Stimulated activated naive B cell treated with anti-CD40 and anti-IgM and Interleukin-4, amounts not matched to agents 10 μg/mL and 1 μg/mL and 100 μg/mL, for 72 hours (primary cell): ENCODE data around the gene OTUD7B.

Experiments used
- ATAC-seq, 2 donors: fragments of 150-1000 bp; cut with Tn5 transposase; replicated peaks; 2 replicates each; pipeline ENCODE4 v1.10.0; 2021; ENCODE audit warnings: moderate library complexity in 1 of 2
- DNase-seq: peaks from one replicate; pipeline ENCODE4 v3.0.0; 2021
- H3K27ac Mint-ChIP-seq: one replicate; pipeline ENCODE4 v1.8.0; 2022; ENCODE audit warnings: mild to moderate bottlenecking, mixed read lengths
- H3K27me3 Mint-ChIP-seq, 2 donors: one replicate each; pipeline ENCODE4 v1.8.0; 2022; ENCODE audit warnings: mixed read lengths in 2 of 2
- H3K36me3 Mint-ChIP-seq, 2 donors: one replicate each; pipeline ENCODE4 v1.8.0; 2022; ENCODE audit warnings: mixed read lengths in 2 of 2, mild to moderate bottlenecking in 1 of 2
- H3K4me1 Mint-ChIP-seq, 2 donors: one replicate each; pipeline ENCODE4 v1.8.0; 2022; ENCODE audit warnings: mixed read lengths in 2 of 2, mild to moderate bottlenecking in 1 of 2
- H3K4me3 Mint-ChIP-seq, 2 donors: one replicate each; pipeline ENCODE4 v1.8.0; 2022; ENCODE audit warnings: mild to moderate bottlenecking in 2 of 2, mixed read lengths in 2 of 2, moderate library complexity in 1 of 2
- H3K9me3 Mint-ChIP-seq, 2 donors: one replicate each; pipeline ENCODE4 v1.8.0; 2022; ENCODE audit warnings: mixed read lengths in 2 of 2, mild to moderate bottlenecking in 1 of 2

The OTUD7B gene

DNA sequence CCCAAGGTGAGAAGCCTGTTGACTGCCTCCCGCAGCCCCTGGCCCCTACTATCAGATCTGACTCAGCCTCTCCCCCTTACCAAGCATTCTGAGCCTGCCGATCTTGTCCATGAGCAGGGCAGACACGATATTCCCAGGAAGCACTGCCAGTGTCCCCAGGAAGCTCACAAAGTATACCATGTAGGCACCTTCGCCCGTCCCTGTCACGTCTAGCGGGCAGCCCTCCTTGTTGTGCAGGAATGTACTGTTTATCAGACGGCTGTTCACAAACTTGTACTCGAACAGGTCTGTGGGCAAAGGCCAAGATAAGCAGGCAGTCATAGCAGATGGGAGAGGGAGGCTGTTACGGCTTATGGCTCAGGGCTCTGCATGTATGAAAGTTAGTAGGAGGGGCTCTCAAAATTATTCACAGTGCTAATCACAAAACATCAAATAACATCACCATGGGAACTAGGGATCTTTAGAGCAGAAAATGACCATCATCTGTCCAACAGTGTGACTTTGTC is 103.9 kb downstream of the OTUD7B start:
- H3K27ac Mint-ChIP-seq = no peak overlapping the region
- H3K36me3 Mint-ChIP-seq = peaks cover 4% of the 10 kb centered on the region in 2 donors
- peaks cover 19 to 24% of the 10 kb centered on the region in 2 donors for H3K27me3 Mint-ChIP-seq
- H3K9me3 Mint-ChIP-seq = no peaks in the 10 kb centered on the region
- no peaks in the 10 kb centered on the region for H3K4me1 Mint-ChIP-seq
- no peak overlapping the region for H3K4me3 Mint-ChIP-seq
- ATAC-seq (no peak), DNase-seq (no peak)

DNA sequence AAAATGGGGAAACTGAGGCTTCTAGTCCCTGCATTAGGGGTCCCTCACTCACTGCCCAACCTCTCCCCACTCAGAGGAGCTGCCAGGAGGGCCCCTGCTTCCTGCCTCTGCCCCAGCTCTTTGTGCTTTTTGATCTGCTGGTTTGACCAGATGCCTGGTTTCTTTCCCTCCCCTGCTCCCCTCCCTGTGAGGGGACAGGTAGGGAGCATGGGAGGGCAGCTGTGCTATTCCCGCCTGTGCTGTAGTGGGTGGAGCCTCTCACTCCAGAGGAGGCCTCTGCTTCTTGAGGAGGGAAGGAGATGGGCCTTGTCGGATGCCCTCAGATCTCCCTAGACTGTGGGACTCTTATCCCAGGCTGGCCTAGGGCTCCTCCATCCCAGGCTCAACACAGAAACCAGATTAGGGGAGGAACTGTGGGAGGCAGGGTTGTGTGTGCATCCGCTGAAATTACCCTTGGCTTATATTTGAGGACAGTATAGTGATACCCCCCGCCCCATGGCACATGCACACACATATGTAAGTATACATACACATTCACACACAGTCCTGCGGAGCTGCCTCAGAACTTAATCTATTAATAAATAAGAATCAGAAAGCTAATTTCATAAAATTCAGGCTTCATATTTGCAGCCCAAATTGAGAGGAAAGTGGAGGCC is 106.6 kb downstream of the OTUD7B start:
- H3K9me3 Mint-ChIP-seq = peaks cover 3 to 5% of the 10 kb centered on the region in 2 donors
- H3K36me3 Mint-ChIP-seq = peaks cover 7 to 13% of the 10 kb centered on the region in 2 donors
- peaks cover 12 to 17% of the 10 kb centered on the region in 2 donors for H3K4me1 Mint-ChIP-seq
- ATAC-seq = no peak
- no peak for DNase-seq
- H3K4me3 Mint-ChIP-seq = no peak overlapping the region
- peaks cover 13% of the 10 kb centered on the region in 2 donors for H3K27me3 Mint-ChIP-seq
- no peak overlapping the region for H3K27ac Mint-ChIP-seq

DNA sequence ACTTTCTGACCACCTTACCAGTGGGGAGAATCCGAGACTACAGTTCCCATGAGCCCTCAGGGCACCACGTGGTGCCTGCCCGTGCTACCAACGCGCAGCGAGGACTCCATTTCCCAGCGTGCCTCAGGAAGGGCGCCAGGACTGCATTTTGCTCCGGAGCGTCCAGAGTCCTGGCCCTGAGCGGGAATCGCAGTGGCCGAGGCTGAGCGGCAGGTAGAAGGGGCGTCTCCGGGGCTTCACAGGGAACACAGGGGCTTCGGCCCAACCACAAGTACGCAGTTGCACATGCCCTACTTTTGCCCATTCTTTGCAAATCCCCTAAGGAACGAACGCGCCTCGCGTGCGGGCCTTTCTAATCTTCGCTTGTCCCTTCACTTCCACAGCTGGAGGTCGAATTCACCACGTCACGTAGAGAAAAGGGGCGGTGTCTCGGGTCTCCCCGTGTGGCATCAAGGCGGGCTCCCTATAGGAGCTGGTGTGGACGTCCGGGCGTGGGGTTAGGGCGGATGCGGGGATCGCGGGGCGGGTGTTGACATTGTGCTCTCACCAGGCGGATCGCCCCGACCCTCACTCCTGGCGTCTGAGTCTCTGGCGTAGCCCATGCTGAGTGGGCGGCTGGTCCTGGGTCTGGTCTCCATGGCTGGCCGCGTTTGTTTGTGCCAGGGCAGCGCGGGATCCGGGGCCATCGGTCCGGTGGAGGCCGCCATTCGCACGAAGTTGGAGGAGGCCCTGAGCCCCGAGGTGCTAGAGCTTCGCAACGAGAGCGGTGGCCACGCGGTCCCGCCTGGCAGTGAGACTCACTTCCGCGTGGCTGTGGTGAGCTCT is 110.9 kb downstream of the OTUD7B start, which contains the start of gene BOLA1:
Gene BOLA1, plus strand, starts transcription at position 109 of the 825 bp plus-strand sequence. Its CDS starts 492 bp downstream, at position 601.
- Mint-ChIP-seq H3K4me3 (peak within 1 kb of the TSS; percentile 85 to 88), H3K27me3 (no peaks in the 10 kb centered on the region), H3K27ac (peak within 1 kb of the TSS; percentile 91), H3K9me3 (peaks cover 8% of the 10 kb centered on the region in 2 donors), H3K4me1 (peaks cover 14 to 21% of the 10 kb centered on the region in 2 donors), H3K36me3 (peaks cover 7 to 13% of the 10 kb centered on the region in 2 donors)
- peak; percentile 84 for DNase-seq
- ATAC-seq = peak; percentile 99

DNA sequence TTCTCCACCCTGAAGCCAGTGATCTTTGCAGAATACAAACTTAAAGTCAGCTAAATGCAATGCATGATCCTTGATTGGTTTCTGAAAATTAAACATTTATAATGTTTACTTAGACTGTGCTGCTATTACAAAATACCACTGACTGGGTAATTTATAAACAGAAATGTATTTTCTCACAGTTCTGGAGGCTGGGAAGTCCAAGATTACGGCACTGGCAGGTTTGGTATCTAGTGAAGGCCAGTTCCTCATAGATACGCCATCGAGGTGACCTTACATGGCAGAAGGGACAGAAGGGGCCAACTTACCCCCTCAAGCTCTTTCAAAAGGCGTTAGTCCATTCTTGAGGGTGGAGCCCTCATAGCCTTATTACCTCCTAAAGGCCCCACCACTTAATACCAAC is 114.0 kb downstream of the OTUD7B start:
- H3K4me3 Mint-ChIP-seq = no peak overlapping the region
- no peak overlapping the region for H3K27ac Mint-ChIP-seq
- H3K4me1 Mint-ChIP-seq = peaks cover 14 to 21% of the 10 kb centered on the region in 2 donors
- ATAC-seq = no peak
- DNase-seq = no peak
- H3K36me3 Mint-ChIP-seq = peaks cover 2 to 10% of the 10 kb centered on the region in 2 donors
- no peaks in the 10 kb centered on the region for H3K27me3 Mint-ChIP-seq
- peaks cover 8% of the 10 kb centered on the region in 2 donors for H3K9me3 Mint-ChIP-seq

DNA sequence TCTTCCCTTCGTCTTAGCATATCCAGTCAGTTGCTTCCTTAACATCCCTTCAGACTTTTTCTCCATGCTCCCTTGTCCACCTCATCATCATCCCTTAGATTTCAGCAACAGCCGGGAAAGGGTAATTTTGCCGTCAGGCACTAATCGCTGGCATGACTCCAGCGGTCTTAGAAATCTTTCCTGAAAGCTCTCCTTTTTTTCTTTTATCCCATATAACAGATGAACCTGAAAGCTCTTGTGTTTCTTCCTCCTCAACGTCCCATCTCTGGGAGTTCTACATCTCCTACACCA is 121.6 kb downstream of the OTUD7B start:
- no peaks in the 10 kb centered on the region for H3K9me3 Mint-ChIP-seq

DNA sequence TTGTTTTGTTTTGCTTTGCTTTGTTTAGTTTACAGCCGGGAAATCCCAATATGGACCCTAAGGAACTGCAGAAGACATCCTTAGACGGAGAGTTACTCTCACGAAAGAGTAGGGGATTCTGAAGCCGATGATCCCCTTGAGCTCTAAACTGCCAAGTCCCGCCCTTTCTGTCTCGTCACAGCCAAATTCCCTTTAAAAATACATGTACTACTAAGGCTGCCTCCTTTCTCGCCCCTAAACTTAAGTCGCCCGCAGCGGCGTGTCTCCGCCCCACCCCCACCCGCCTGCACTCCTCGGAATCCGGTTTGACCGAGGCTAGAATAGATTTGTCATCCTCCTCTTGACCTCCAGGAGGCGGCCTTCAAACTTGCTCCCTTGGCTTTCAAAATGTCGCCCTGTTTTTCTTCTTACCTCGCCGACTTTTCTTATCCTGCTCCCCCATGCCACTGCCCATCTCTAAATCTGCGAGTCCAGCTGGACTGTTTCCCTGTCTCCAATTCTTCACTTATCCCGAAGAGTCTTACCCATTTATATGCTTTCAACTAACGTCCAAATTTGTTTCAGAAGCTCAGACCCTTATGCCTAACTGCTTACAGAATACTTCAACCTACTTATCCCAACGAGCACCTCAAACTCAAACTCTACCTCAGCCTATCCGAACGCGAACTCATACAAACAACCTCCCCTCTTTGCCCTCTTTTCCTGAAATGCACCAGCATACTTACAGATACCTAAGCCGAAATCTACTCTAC is 122.1 kb downstream of the OTUD7B start:
- no peaks in the 10 kb centered on the region for H3K27me3 Mint-ChIP-seq
- H3K27ac Mint-ChIP-seq = no peak overlapping the region
- H3K4me3 Mint-ChIP-seq = no peak overlapping the region
- peak; percentile 38 for ATAC-seq
- H3K9me3 Mint-ChIP-seq = no peaks in the 10 kb centered on the region
- H3K36me3 Mint-ChIP-seq = no peaks in the 10 kb centered on the region
- H3K4me1 Mint-ChIP-seq = peaks cover 3 to 5% of the 10 kb centered on the region in 2 donors
- DNase-seq = peak; percentile 82

More for the DNA sequence above, 121.6 kb downstream of the OTUD7B start:
- DNase-seq = no peak
- H3K27me3 Mint-ChIP-seq = no peaks in the 10 kb centered on the region
- no peaks in the 10 kb centered on the region for H3K36me3 Mint-ChIP-seq
- H3K27ac Mint-ChIP-seq = no peak overlapping the region
- peaks cover 0 to 2% of the 10 kb centered on the region in 2 donors for H3K4me1 Mint-ChIP-seq
- no peak for ATAC-seq
- H3K4me3 Mint-ChIP-seq = no peak overlapping the region
